HUES64 (cell line): ENCODE results near the gene APOD. TPM values are rescaled to one million over a fixed set of nuclear protein-coding genes. Genes with fewer than 3 reads are reported as not detected.
"Not testable (repeated sequence)": the region's sequence is repeated elsewhere in the genome, so short reads cannot be mapped to it uniquely, and the experiment has no call there.

Source experiments
- H3K27ac ChIP-seq: 2 replicates; pipeline ENCODE4 v1.7.0; 2013; ENCODE audit warnings: low read depth, low read length, inconsistent platforms
- H3K27me3 ChIP-seq: 2 replicates; pipeline ENCODE4 v1.6.1; 2013; ENCODE audit warnings: mild to moderate bottlenecking, low read length; ENCODE audit not compliant: insufficient read depth
- H3K36me3 ChIP-seq: 2 replicates; pipeline ENCODE4 v1.6.1; 2013; ENCODE audit warnings: mild to moderate bottlenecking, low read length; ENCODE audit not compliant: insufficient read depth
- H3K4me1 ChIP-seq: 2 replicates; pipeline ENCODE4 v1.6.1; 2013; ENCODE audit warnings: mild to moderate bottlenecking, low read length, moderate library complexity; ENCODE audit not compliant: insufficient read depth
- H3K4me3 ChIP-seq: 2 replicates; pipeline ENCODE4 v1.5.1; 2013; ENCODE audit warnings: mild to moderate bottlenecking, low read length, moderate library complexity
- H3K9ac ChIP-seq: 2 replicates; pipeline ENCODE4 v1.6.1; 2013; ENCODE audit warnings: mild to moderate bottlenecking, low read depth, low read length
- H3K9me3 ChIP-seq: 2 replicates; pipeline ENCODE4 v1.6.1; 2013; ENCODE audit warnings: low read depth, low read length; ENCODE audit not compliant: insufficient read depth
- whole genome bisulfite sequencing: fragments of 150-250, 120-280 bp; methylation state at CpG from one replicate; pipeline ENCODE4 v1.1.7; 2013; ENCODE audit warnings: missing lambda C conversion rate; 5-methylcytosine and 5-hydroxymethylcytosine counted together
- polyA plus RNA-seq, 2 experiments: library from polyadenylated mRNA; stranded (reverse); fragments of 50-300 nt; gene quantifications; one replicate each; pipeline ENCODE4 v1.2.3, GENCODE V29; 2013

The APOD gene
- polyA plus RNA-seq (2013, experiment 1 of 2): not detected
- polyA plus RNA-seq (2013, experiment 2 of 2): not detected

DNA sequence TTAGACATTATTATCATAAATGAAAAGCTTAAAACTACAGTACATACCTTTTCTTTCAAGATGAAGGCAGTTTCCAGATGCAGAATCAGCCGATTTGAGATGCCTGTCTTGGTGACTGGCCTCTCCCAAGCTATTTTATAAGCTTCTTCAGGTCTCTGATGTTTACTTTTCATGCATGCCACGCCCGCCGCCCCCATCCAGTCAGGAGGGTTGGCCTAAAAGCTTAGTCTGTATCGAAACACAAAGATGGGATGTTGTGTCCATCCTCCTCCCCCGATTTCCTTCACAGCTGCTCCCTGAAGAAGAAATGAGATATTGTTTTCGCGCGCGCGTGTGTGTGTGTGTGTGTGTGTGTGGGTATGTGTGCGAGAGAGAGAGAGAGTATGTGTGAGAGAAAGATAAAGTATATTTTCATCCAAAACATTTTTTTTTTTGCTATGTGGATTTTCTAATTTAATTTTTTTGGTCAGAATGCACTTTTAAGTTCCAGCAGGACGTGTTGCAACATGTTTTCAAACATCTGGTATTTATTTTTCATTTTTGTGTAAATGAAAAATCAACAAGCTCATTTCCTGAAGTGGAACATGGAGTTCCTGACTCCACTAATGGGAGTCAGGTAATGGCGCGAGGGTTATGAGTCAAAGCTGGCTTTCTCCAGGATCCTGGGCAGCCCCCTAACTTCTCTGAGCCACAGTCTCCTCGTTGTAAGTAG, at the start of gene APOD:
Gene APOD, minus strand, starts transcription at position 110 of the 712 bp plus-strand sequence. CDS start 4,479 bp downstream, outside the sequence.
- H3K27me3 ChIP-seq: no peaks in the 10 kb centered on the region
- no peak within 1 kb of the TSS for H3K9ac ChIP-seq
- no peaks in the 10 kb centered on the region for H3K4me1 ChIP-seq
- 93% methylated on average over 10 of the region's 16 CpGs for WGBS
- H3K4me3 ChIP-seq: no peak within 1 kb of the TSS
- no peaks in the 10 kb centered on the region for H3K36me3 ChIP-seq
- H3K9me3 ChIP-seq: 0 out of 2 replicates have a peak, but pooled peaks cover 2% of the 10 kb centered on the region
- no peak within 1 kb of the TSS for H3K27ac ChIP-seq

GRCh38 chr3:195633351-195633750, 49.6 kb upstream of the APOD start:
- H3K9ac ChIP-seq, H3K4me3 ChIP-seq, H3K36me3 ChIP-seq, H3K27ac ChIP-seq, H3K27me3 ChIP-seq, H3K4me1 ChIP-seq, H3K9me3 ChIP-seq: not testable (repeated sequence)
- WGBS: 83% methylated on average over 1 of the region's 3 CpGs

- H3K27ac ChIP-seq, H3K36me3 ChIP-seq, H3K4me3 ChIP-seq, H3K9me3 ChIP-seq, H3K27me3 ChIP-seq, H3K4me1 ChIP-seq, H3K9ac ChIP-seq: not testable (repeated sequence)
- WGBS: 90% methylated on average over 14 of the region's 19 CpGs
These were observed 48.9 kb upstream of the APOD start for GRCh38 chr3:195632501-195633185.

GRCh38 chr3:195632046-195632445, 48.3 kb upstream of the APOD start:
- H3K27me3 ChIP-seq, H3K36me3 ChIP-seq, H3K9me3 ChIP-seq, H3K27ac ChIP-seq, H3K9ac ChIP-seq, H3K4me3 ChIP-seq, H3K4me1 ChIP-seq: not testable (repeated sequence)
- 96% methylated on average over 15 of the region's 20 CpGs for WGBS

GRCh38 chr3:195630938-195631495, 47.3 kb upstream of the APOD start:
- WGBS: 95% methylated on average over 10 of the region's 13 CpGs
- H3K36me3 ChIP-seq, H3K9ac ChIP-seq: not testable (repeated sequence)

GRCh38 chr3:195630086-195630917, 46.6 kb upstream of the APOD start:
- H3K36me3 ChIP-seq, H3K4me3 ChIP-seq, H3K27ac ChIP-seq, H3K9ac ChIP-seq, H3K27me3 ChIP-seq, H3K9me3 ChIP-seq: not testable (repeated sequence)
- 92% methylated on average over 22 of the region's 32 CpGs for WGBS
- H3K4me1 ChIP-seq: peaks cover 11% of the 10 kb centered on the region

More at GRCh38 chr3:195630938-195631495, 47.3 kb upstream of the APOD start:
- H3K27ac ChIP-seq, H3K4me3 ChIP-seq, H3K27me3 ChIP-seq, H3K9me3 ChIP-seq: not testable (repeated sequence)
- H3K4me1 ChIP-seq: peaks cover 11% of the 10 kb centered on the region

GRCh38 chr3:195629682-195630081, 45.9 kb upstream of the APOD start:
- H3K36me3 ChIP-seq, H3K27ac ChIP-seq, H3K9me3 ChIP-seq, H3K4me3 ChIP-seq, H3K9ac ChIP-seq: not testable (repeated sequence)
- 80% methylated on average over 3 of the region's 7 CpGs for WGBS
- Histone ChIP-seq H3K4me1 (peaks cover 11% of the 10 kb centered on the region), H3K27me3 (peaks cover 12% of the 10 kb centered on the region)

- not testable (repeated sequence) for H3K4me3 ChIP-seq, H3K9me3 ChIP-seq, H3K27ac ChIP-seq, H3K36me3 ChIP-seq, H3K9ac ChIP-seq
- 87% methylated on average over 23 of the region's 23 CpGs for WGBS
- peaks cover 11% of the 10 kb centered on the region for H3K4me1 ChIP-seq
- peaks cover 12% of the 10 kb centered on the region for H3K27me3 ChIP-seq
These were observed 44.7 kb upstream of the APOD start for GRCh38 chr3:195628386-195628920.

DNA sequence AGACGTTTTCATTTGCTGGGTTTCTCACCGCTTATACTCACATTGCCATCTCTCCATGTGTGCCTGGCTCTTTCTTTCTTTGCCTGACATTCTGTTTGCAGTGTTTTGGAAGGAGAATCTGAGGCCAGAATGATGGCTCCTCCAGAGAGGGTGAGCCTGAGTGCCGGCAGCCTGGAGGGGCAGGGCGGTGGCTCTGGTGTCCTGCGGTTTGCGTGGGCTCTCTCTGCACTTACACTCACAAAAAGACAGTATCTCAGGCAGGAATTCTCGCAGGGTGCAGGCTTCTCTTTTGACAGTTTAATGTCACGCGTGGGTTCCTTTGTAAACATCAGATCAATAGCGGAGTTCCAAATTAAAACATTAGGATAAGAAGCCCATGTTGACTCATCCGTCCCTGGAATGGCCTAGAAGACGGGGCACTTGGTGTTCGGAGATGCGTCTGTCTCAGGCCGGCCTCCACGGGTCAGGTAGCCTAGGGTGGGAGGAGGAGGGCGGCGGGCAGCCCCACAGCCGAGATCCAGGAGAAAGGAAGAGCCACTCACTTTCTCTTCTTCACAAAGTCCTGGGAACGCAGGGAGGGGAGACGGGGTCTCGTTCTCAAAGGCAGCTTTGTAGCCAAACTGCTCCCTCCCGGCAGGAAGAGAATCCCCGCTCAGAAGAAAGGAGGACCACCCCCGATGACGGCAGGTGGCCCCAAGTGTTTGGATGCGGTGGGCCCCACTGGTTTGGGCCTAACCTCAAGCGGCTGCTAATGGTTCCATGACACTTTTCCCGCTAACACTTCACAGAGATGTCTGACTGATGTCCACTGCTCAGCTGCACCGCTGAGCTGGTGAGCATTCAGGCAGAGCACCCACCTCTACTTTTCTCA, 44.0 kb upstream of the APOD start:
- Histone ChIP-seq H3K27me3 (peaks cover 12% of the 10 kb centered on the region), H3K4me1 (peaks cover 11% of the 10 kb centered on the region)
- H3K27ac ChIP-seq, H3K36me3 ChIP-seq, H3K9me3 ChIP-seq, H3K9ac ChIP-seq, H3K4me3 ChIP-seq: not testable (repeated sequence)
- WGBS: 64% methylated on average over 22 of the region's 30 CpGs
